ENCODE results near the gene OSBPL8.

- TF ChIP-seq CTCF (IDR thresholded peaks at IDR 0.05) (no peak), ZFX (IDR thresholded peaks at IDR 0.05; ENCODE audit: borderline replicate concordance) (no peak)
These were observed 35.5 kb upstream of the OSBPL8 start for GRCh38 chr12:76595056-76595455.

All from 22Rv1 (cell line).